Right cardiac atrium (tissue), 5 donors: ENCODE results near the gene TGFB3. TPM values are rescaled to one million over a fixed set of nuclear protein-coding genes. Genes with fewer than 3 reads are reported as not detected.
"Not testable (repeated sequence)": the region's sequence is repeated elsewhere in the genome, so short reads cannot be mapped to it uniquely, and the experiment has no call there.

Experiments
- ATAC-seq, 2 donors: fragments of 200-7000 bp; cut with Tn5 transposase; one replicate each; pipeline versions ENCODE4 v1.8.0 to v1.9.1; 2020; ENCODE audit warnings: moderate library complexity in 2 of 2, mild to moderate bottlenecking in 1 of 2
- DNase-seq, 3 donors: peaks; one replicate each; pipeline ENCODE4 v3.0.0-alpha.2; 2020
- H3K27ac ChIP-seq: one replicate; pipeline ENCODE4 v1.5.1; 2013; ENCODE audit warnings: mild to moderate bottlenecking, low read length, control low read depth, moderate library complexity
- H3K27me3 ChIP-seq: one replicate; pipeline ENCODE4 v1.6.1; 2013; ENCODE audit not compliant: control insufficient read depth, insufficient read depth
- H3K4me1 ChIP-seq: one replicate; pipeline ENCODE4 v1.6.1; 2013; ENCODE audit warnings: low read length; ENCODE audit not compliant: control insufficient read depth, insufficient read depth
- H3K4me3 ChIP-seq: one replicate; pipeline ENCODE4 v1.5.1; 2013; ENCODE audit warnings: low read length, control low read depth
- H3K9me3 ChIP-seq: one replicate; pipeline ENCODE4 v1.6.1; 2013; ENCODE audit warnings: low read length; ENCODE audit not compliant: control insufficient read depth
- WGBS: extraction: QIAGEN DNeasy Blood & Tissue Kit; methylation state at CpG from one replicate; pipeline ENCODE4 v1.1.7; 2013; 5-methylcytosine and 5-hydroxymethylcytosine counted together
- intact Hi-C, 4 donors: fragments of 100-400 bp; cut with DNase I; formaldehyde crosslinking; loops; one replicate each; pipeline versions ENCODE4 v1.11.0 to v1.14.0; 2022 to 2023
- long read RNA-seq, 4 donors: library from polyadenylated mRNA; unstranded; transcript quantifications; one replicate each; pipeline ENCODE4 v2.0.0, GENCODE V29; 2020 to 2021
- polyA plus RNA-seq: library from polyadenylated mRNA; stranded (reverse); fragments of 200-250 nt; gene quantifications from one replicate; pipeline ENCODE4 v1.2.3, GENCODE V29; 2013
- total RNA-seq, 4 donors: library from RNA; stranded (reverse); fragmentation: NEBNext Ultra II Directional; extraction: Animal tissue kit (Norgen Biotek cat#: 25700); gene quantifications; one replicate each; pipeline ENCODE4 v1.2.1, GENCODE V29; 2021
- donor health status: healthy with polysubstance abuse.
- donor health status: DM: no; HTN: yes; CAD: no.
- donor health status: DM: no; HTN: no; CAD: no.
- donor health status: DM: no; HTN: yes; CAD: no; lungs with severe emphysema.
- donor health status: DM: yes; HTN: yes; CAD: no.

TGFB3 gene
- total RNA-seq: 10 to 100 TPM; 33.3 to 76.3 (median 38.7) TPM
- 18.0 TPM for polyA plus RNA-seq
- long read RNA-seq, donor 1, transcript TGFB3-201 (7 exons, 2,522 nt): major isoform, 40 of 47 reads
- long read RNA-seq, donor 1, partial matches to known transcripts: 3 of 47 reads
- long read RNA-seq, donor 1, other reads (novel, unspliced or antisense): 4 of 47 reads
- long read RNA-seq, donor 2, transcript TGFB3-201 (7 exons, 2,522 nt): major isoform, 21 of 24 reads
- long read RNA-seq, donor 2, partial matches to known transcripts: 1 of 24 reads
- long read RNA-seq, donor 2, other reads (novel, unspliced or antisense): 2 of 24 reads
- long read RNA-seq, donor 3, transcript TGFB3-201 (7 exons, 2,522 nt): major isoform, 176 of 203 reads
- long read RNA-seq, donor 3, partial matches to known transcripts: 9 of 203 reads
- long read RNA-seq, donor 3, other reads (novel, unspliced or antisense): 17 of 203 reads
- long read RNA-seq, donor 4, transcript TGFB3-201 (7 exons, 2,522 nt): major isoform, 20 of 25 reads
- long read RNA-seq, donor 4, partial matches to known transcripts: 3 of 25 reads
- long read RNA-seq, donor 4, other reads (novel, unspliced or antisense): 2 of 25 reads

- H3K27me3 ChIP-seq: no peaks in the 10 kb centered on the region
- peak within 1 kb of the TSS; percentile 70 for H3K4me3 ChIP-seq
- H3K4me1 ChIP-seq: peaks cover 13% of the 10 kb centered on the region
- H3K9me3 ChIP-seq: no peaks in the 10 kb centered on the region
- peak within 1 kb of the TSS; percentile 95 for H3K27ac ChIP-seq
- ATAC-seq (peak; percentile 76 to 79), DNase-seq (peak; percentile 78 to 91 (median 91))
- intact Hi-C loops: loop anchor here (2.0 to 10.0 kb wide), 5 partner anchors 184 to 274 kb away; no protein-coding TSS in a partner anchor
- 1% methylated on average over 26 of the region's 26 CpGs for WGBS
Observed at GRCh38 chr14:75981426-75982265, at the start of gene TGFB3. Gene TGFB3 (minus strand): TSS chr14:75981995. CDS start chr14:75980893, 1,102 bp downstream.

- Histone ChIP-seq H3K4me1 (peaks cover 1% of the 10 kb centered on the region), H3K27ac (no peak overlapping the region), H3K27me3 (no peaks in the 10 kb centered on the region), H3K9me3 (no peaks in the 10 kb centered on the region), H3K4me3 (no peak overlapping the region)
- DNase-seq (no peak), ATAC-seq (peak; percentile 75 to 78)
- 77% methylated on average over 4 of the region's 4 CpGs for WGBS
- intact Hi-C loops: no loop called here
Observed at GRCh38 chr14:76024211-76024907, 42.6 kb upstream of the TGFB3 start.

- Histone ChIP-seq H3K27me3 (no peaks in the 10 kb centered on the region), H3K9me3 (no peaks in the 10 kb centered on the region), H3K27ac (no peak overlapping the region), H3K4me1 (peaks cover 1% of the 10 kb centered on the region), H3K4me3 (no peak overlapping the region)
- DNase-seq (no peak), ATAC-seq (no peak)
- intact Hi-C loops: no loop called here
- WGBS: 51% methylated on average over 1 of the region's 1 CpG
Observed at GRCh38 chr14:76023757-76024156, 42.0 kb upstream of the TGFB3 start.

- Histone ChIP-seq H3K4me1 (peaks cover 1% of the 10 kb centered on the region), H3K4me3 (no peak overlapping the region), H3K9me3 (no peaks in the 10 kb centered on the region), H3K27ac (no peak overlapping the region), H3K27me3 (no peaks in the 10 kb centered on the region)
- DNase-seq: no peak
- no peak for ATAC-seq
- WGBS: 85% methylated on average over 2 of the region's 2 CpGs
- intact Hi-C loops: no loop called here
Observed at GRCh38 chr14:76022991-76023390, 41.2 kb upstream of the TGFB3 start.

- H3K4me1 ChIP-seq: peaks cover 3% of the 10 kb centered on the region
- no peak for DNase-seq
- H3K27ac ChIP-seq: no peak overlapping the region
- no peak for ATAC-seq
- no peak overlapping the region for H3K4me3 ChIP-seq
- no peaks in the 10 kb centered on the region for H3K27me3 ChIP-seq
- H3K9me3 ChIP-seq: no peaks in the 10 kb centered on the region
- intact Hi-C loops: no loop called here
- 100% methylated on average over 2 of the region's 2 CpGs for WGBS
Observed at GRCh38 chr14:76019676-76020075, 37.9 kb upstream of the TGFB3 start.

GRCh38 chr14:76015668-76016067 lies 33.9 kb upstream of the TGFB3 start:
- ATAC-seq: no peak
- peaks cover 8% of the 10 kb centered on the region for H3K4me1 ChIP-seq

GRCh38 chr14:76015191-76015590 lies 33.4 kb upstream of the TGFB3 start:
- Histone ChIP-seq H3K27me3 (no peaks in the 10 kb centered on the region), H3K4me1 (peaks cover 8% of the 10 kb centered on the region), H3K27ac (no peak overlapping the region), H3K9me3 (no peaks in the 10 kb centered on the region), H3K4me3 (no peak overlapping the region)
- intact Hi-C loops: no loop called here
- DNase-seq (no peak), ATAC-seq (peak in 1 of 2 donors; percentile 19)
- WGBS: 90% methylated on average over 1 of the region's 1 CpG

More at GRCh38 chr14:76015668-76016067, 33.9 kb upstream of the TGFB3 start:
- Histone ChIP-seq H3K27me3 (no peaks in the 10 kb centered on the region), H3K27ac (no peak overlapping the region), H3K4me3 (no peak overlapping the region), H3K9me3 (no peaks in the 10 kb centered on the region)
- intact Hi-C loops: no loop called here
- no peak for DNase-seq
- 52% methylated on average over 1 of the region's 1 CpG for WGBS

- DNase-seq: peak in 2 of 3 donors; percentile 44 to 69
- Histone ChIP-seq H3K4me1 (peaks cover 8% of the 10 kb centered on the region), H3K4me3 (no peak overlapping the region), H3K27ac (peak overlapping the region; percentile 25), H3K27me3 (no peaks in the 10 kb centered on the region), H3K9me3 (no peaks in the 10 kb centered on the region)
- 49% methylated on average over 9 of the region's 9 CpGs for WGBS
- peak; percentile 80 to 82 for ATAC-seq
- intact Hi-C loops: no loop called here
Observed at GRCh38 chr14:76012354-76012753, 30.6 kb upstream of the TGFB3 start.

GRCh38 chr14:76011930-76012329 lies 30.1 kb upstream of the TGFB3 start:
- intact Hi-C loops: no loop called here
- Histone ChIP-seq H3K4me3 (no peak overlapping the region), H3K27ac (no peak overlapping the region), H3K4me1 (peaks cover 8% of the 10 kb centered on the region), H3K9me3 (no peaks in the 10 kb centered on the region), H3K27me3 (no peaks in the 10 kb centered on the region)
- DNase-seq: no peak
- no peak for ATAC-seq

- H3K4me3 ChIP-seq, ATAC-seq, DNase-seq, H3K9me3 ChIP-seq, intact Hi-C loops, H3K27ac ChIP-seq, H3K4me1 ChIP-seq, H3K27me3 ChIP-seq: not testable (repeated sequence)
- 91% methylated on average over 3 of the region's 3 CpGs for WGBS
Observed at GRCh38 chr14:76009627-76010026, 27.8 kb upstream of the TGFB3 start.
